ENCODE data around the gene WWTR1.
A peak's percentile ranks its signal among the peaks of the same experiment; 100 is the strongest.

Gene WWTR1

GRCh38 chr3:149579838-149580542, 77.8 kb downstream of the WWTR1 start:
- TF ChIP-seq MYC (IDR thresholded peaks at IDR 0.05; ENCODE audit: low read depth, low read length) (no peak), POLR2A (IDR thresholded peaks at IDR 0.05; ENCODE audit: extremely low read depth, insufficient read length) (no peak)
- TF ChIP-seq, protein P1, sequence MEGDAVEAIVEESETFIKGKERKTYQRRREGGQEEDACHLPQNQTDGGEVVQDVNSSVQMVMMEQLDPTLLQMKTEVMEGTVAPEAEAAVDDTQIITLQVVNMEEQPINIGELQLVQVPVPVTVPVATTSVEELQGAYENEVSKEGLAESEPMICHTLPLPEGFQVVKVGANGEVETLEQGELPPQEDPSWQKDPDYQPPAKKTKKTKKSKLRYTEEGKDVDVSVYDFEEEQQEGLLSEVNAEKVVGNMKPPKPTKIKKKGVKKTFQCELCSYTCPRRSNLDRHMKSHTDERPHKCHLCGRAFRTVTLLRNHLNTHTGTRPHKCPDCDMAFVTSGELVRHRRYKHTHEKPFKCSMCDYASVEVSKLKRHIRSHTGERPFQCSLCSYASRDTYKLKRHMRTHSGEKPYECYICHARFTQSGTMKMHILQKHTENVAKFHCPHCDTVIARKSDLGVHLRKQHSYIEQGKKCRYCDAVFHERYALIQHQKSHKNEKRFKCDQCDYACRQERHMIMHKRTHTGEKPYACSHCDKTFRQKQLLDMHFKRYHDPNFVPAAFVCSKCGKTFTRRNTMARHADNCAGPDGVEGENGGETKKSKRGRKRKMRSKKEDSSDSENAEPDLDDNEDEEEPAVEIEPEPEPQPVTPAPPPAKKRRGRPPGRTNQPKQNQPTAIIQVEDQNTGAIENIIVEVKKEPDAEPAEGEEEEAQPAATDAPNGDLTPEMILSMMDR (IDR thresholded peaks at IDR 0.05; ENCODE audit: low read depth, low read length): no peak
- no peak overlapping the region for H3K4me3 ChIP-seq (ENCODE audit: low read depth, low read length)
- DNase-seq (ENCODE audit: low read depth): no peak

DNA sequence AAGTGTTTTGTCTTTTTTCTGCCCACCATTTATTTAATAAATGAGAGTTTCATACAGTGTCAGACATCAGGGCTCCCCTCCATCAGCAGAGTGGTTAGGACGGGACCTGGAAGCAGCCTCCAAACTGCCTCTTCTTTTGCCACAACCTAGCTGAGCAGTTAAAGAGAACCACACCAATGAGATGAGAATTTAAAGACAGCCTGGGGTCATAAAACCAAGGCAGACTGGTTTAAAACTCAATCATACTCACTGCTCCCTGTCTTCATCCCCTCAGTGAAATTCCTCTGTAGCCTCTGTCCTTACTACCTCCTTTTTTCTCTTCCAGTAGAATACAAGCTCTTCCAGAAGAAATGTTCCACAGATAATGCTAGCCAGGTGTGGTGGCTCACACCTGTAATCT, 78.7 kb downstream of the WWTR1 start:
- no peak for TF ChIP-seq MAX (IDR thresholded peaks at IDR 0.05; ENCODE audit: low read depth, low read length)
- TF ChIP-seq POLR2A (IDR thresholded peaks at IDR 0.05; ENCODE audit: extremely low read depth, insufficient read length): no peak
- TF ChIP-seq, protein P1 (IDR thresholded peaks at IDR 0.05; ENCODE audit: low read depth, low read length): no peak
- H3K4me3 ChIP-seq (ENCODE audit: low read depth, low read length): no peak overlapping the region
- no peak for DNase-seq (ENCODE audit: low read depth)

DNA sequence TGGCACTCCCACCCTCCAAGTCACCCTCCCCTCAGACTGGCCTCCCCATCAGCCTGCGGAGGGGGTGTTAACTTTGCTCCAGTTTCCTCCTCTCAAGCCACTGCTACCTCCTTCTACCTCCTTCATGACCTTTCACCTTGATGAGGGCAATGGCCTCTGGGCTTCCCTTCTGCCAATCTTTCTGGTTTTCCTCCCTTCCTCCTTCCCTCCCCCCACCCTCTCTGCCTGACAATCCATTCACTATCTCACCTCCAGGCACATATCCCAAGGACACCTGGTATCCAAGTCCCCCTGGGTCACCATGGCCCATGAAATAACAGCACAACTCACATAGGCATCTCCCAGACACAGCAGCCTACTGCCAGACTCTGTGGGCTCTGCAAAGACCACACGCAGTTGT, 80.0 kb downstream of the WWTR1 start:
- no peak for DNase-seq (ENCODE audit: low read depth)
- TF ChIP-seq MAX (IDR thresholded peaks at IDR 0.05; ENCODE audit: low read depth, low read length) (no peak), MYC (IDR thresholded peaks at IDR 0.05; ENCODE audit: low read depth, low read length) (no peak), POLR2A (IDR thresholded peaks at IDR 0.05; ENCODE audit: extremely low read depth, insufficient read length) (no peak)
- TF ChIP-seq, protein P1 (IDR thresholded peaks at IDR 0.05; ENCODE audit: low read depth, low read length): no peak

DNA sequence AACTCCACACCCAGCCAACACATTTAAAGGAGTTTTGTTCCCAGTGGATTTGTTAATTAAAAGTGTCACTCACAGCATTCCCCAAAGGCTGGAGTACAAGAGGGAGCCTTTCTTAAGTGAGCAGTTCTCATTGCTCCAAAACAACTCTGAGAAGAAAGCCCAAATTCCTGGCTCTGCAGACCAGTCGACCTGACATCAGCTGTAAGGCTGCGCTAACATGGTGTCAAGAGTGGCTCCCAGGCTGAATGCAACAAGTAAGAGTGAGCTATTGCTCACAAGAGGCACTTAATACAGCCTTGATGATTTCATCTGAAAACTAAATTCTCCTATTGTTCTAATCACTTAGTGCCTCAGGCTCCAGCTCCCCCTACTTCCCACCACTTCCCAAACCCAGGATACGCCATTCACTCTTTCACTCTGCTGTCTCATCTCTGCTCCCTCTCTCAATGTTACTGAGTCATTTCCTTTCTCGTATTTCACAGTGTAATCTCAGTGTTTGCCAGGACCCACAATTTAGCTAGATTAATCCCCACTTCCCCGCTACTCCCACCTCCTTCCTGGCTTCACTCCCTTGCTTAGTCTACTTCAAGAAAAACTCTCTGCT, 81.8 kb downstream of the WWTR1 start:
- TF ChIP-seq, protein P1 (IDR thresholded peaks at IDR 0.05; ENCODE audit: low read depth, low read length): no peak
- TF ChIP-seq POLR2A (IDR thresholded peaks at IDR 0.05; ENCODE audit: extremely low read depth, insufficient read length) (no peak), MAX (IDR thresholded peaks at IDR 0.05; ENCODE audit: low read depth, low read length) (no peak)
- no peak overlapping the region for H3K4me3 ChIP-seq (ENCODE audit: low read depth, low read length)

More for the DNA sequence above, 80.0 kb downstream of the WWTR1 start:
- no peak overlapping the region for H3K4me3 ChIP-seq (ENCODE audit: low read depth, low read length)

DNA sequence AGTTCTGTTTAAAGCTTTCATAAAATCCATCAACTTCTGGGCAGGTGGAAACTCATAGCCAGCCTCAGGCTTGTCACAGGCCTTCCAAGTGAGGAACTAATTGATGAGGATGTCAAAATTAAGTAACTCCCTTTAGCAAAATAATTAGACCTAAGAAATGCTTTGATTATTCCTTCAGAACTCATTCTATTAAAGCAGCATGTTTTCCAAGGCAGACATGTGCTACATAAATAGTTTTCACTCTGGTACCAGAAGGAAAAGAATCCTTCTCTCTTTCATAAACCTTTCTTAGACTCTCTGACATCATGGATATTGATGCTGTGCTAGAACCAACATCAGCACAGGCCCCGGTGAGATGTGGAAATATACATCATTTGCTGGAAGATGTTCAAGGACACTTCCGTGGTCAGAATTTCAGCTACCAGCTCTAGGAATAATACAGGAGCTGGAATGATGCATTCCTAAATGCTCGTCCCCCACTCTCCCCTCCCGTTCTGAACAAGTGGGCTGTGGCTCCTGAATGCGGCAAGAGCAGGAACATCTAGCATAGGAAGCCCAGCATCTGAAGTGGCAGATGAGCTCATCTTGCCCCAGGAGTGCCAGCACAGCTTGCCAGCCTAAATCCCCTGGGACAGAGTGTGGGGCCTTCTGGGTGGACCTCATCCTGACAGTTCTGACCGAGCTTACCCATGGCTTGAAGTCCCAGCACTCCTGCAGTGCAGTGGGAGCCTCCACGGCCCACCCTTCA, 82.4 kb downstream of the WWTR1 start:
- TF ChIP-seq POLR2A (IDR thresholded peaks at IDR 0.05; ENCODE audit: extremely low read depth, insufficient read length): no peak
- TF ChIP-seq, protein P1 (IDR thresholded peaks at IDR 0.05; ENCODE audit: low read depth, low read length): no peak
- TF ChIP-seq MYC (IDR thresholded peaks at IDR 0.05; ENCODE audit: low read depth, low read length): no peak
- no peak for TF ChIP-seq MAX (IDR thresholded peaks at IDR 0.05; ENCODE audit: low read depth, low read length)
- peak; percentile 3 for DNase-seq (ENCODE audit: low read depth)
- H3K4me3 ChIP-seq (ENCODE audit: low read depth, low read length): no peak overlapping the region

More for the DNA sequence above, 81.8 kb downstream of the WWTR1 start:
- DNase-seq (ENCODE audit: low read depth): peak; percentile 22

Measured in NB4 (cell line).